GM18861 (cell line): ENCODE data around the gene NRARP.
A peak's percentile ranks its signal among the peaks of the same experiment; 100 is the strongest.

Experiments used
- ATAC-seq: cut with Tn5 transposase; IDR thresholded peaks from one replicate; pipeline ENCODE4 v1.9.1; 2021; ENCODE audit not compliant: unreplicated experiment

NRARP gene

GRCh38 chr9:137278721-137279711, 23.1 kb downstream of the NRARP start:
- no peak for ATAC-seq

GRCh38 chr9:137278061-137278701, 23.9 kb downstream of the NRARP start:
- no peak for ATAC-seq

- ATAC-seq: peak; percentile 70
These were observed 24.6 kb downstream of the NRARP start, which contains the start of gene TOR4A for GRCh38 chr9:137277329-137278041. Gene TOR4A (plus strand): TSS chr9:137277726. CDS start chr9:137278690, 964 bp downstream.

GRCh38 chr9:137276473-137277328, 25.4 kb downstream of the NRARP start:
- ATAC-seq: no peak

- no peak for ATAC-seq
These were observed 26.2 kb downstream of the NRARP start for GRCh38 chr9:137275588-137276472.

GRCh38 chr9:137275203-137275587, 26.9 kb downstream of the NRARP start:
- ATAC-seq: no peak

- no peak for ATAC-seq
These were observed 28.3 kb downstream of the NRARP start for GRCh38 chr9:137273611-137274320.

- ATAC-seq: no peak
These were observed 29.0 kb downstream of the NRARP start for GRCh38 chr9:137273095-137273490.

GRCh38 chr9:137272241-137273094, 29.6 kb downstream of the NRARP start:
- no peak for ATAC-seq

- ATAC-seq: no peak
These were observed 30.4 kb downstream of the NRARP start for GRCh38 chr9:137271696-137272076.

GRCh38 chr9:137270929-137271695, 31.0 kb downstream of the NRARP start:
- no peak for ATAC-seq

- ATAC-seq: peak; percentile 44
These were observed 32.8 kb downstream of the NRARP start for GRCh38 chr9:137269231-137269772.

- no peak for ATAC-seq
These were observed 33.4 kb downstream of the NRARP start for GRCh38 chr9:137268538-137269201.

- peak; percentile 42 for ATAC-seq
These were observed 34.1 kb downstream of the NRARP start for GRCh38 chr9:137267933-137268355.

GRCh38 chr9:137266585-137267453, 35.3 kb downstream of the NRARP start:
- no peak for ATAC-seq
